Measurements from ENCODE around the gene NOSIP.

NOSIP gene

GRCh38 chr19:49524812-49525455 lies 55.4 kb downstream of the NOSIP start:
- no peak overlapping the region for H3K4me3 ChIP-seq (ENCODE audit: low read depth, low read length)
- TF ChIP-seq, protein P1, sequence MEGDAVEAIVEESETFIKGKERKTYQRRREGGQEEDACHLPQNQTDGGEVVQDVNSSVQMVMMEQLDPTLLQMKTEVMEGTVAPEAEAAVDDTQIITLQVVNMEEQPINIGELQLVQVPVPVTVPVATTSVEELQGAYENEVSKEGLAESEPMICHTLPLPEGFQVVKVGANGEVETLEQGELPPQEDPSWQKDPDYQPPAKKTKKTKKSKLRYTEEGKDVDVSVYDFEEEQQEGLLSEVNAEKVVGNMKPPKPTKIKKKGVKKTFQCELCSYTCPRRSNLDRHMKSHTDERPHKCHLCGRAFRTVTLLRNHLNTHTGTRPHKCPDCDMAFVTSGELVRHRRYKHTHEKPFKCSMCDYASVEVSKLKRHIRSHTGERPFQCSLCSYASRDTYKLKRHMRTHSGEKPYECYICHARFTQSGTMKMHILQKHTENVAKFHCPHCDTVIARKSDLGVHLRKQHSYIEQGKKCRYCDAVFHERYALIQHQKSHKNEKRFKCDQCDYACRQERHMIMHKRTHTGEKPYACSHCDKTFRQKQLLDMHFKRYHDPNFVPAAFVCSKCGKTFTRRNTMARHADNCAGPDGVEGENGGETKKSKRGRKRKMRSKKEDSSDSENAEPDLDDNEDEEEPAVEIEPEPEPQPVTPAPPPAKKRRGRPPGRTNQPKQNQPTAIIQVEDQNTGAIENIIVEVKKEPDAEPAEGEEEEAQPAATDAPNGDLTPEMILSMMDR (IDR thresholded peaks at IDR 0.05; ENCODE audit: low read depth, low read length, missing control alignments) = no peak
- DNase-seq (ENCODE audit: low read depth) = no peak

- TF ChIP-seq, protein P1 (IDR thresholded peaks at IDR 0.05; ENCODE audit: low read depth, low read length, missing control alignments) = no peak
- H3K4me3 ChIP-seq (ENCODE audit: low read depth, low read length) = no peak overlapping the region
- no peak for DNase-seq (ENCODE audit: low read depth)
These were observed 59.5 kb downstream of the NOSIP start for GRCh38 chr19:49520705-49521319.

- TF ChIP-seq, protein P1 (IDR thresholded peaks at IDR 0.05; ENCODE audit: low read depth, low read length, missing control alignments) = no peak
- no peak overlapping the region for H3K4me3 ChIP-seq (ENCODE audit: low read depth, low read length)
- no peak for DNase-seq (ENCODE audit: low read depth)
These were observed 62.3 kb downstream of the NOSIP start for GRCh38 chr19:49518033-49518432.

DNA sequence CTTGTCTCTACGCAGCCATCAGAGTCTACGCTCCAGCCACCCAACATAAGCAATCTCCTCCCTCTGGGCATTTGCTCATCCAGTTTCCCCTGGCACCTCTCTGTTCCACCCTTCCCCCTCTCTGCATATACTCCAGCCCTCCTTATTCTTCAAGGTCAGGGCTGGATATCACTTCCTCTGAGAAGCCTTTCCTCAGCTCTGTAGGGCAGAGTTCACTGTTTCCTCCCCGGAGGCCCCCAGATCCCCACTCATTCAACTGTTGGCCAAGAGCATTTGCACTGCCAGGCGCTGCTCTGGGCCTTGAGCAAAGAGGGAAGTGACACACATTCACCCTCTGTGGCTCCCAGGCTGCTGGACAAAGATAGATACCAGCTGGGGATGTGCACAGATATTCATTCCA lies 64.6 kb downstream of the NOSIP start:
- TF ChIP-seq, protein P1 (IDR thresholded peaks at IDR 0.05; ENCODE audit: low read depth, low read length, missing control alignments) = no peak
- H3K4me3 ChIP-seq (ENCODE audit: low read depth, low read length) = no peak overlapping the region
- no peak for DNase-seq (ENCODE audit: low read depth)

- H3K4me3 ChIP-seq (ENCODE audit: low read depth, low read length) = no peak overlapping the region
- TF ChIP-seq, protein P1 (IDR thresholded peaks at IDR 0.05; ENCODE audit: low read depth, low read length, missing control alignments) = no peak
- DNase-seq (ENCODE audit: low read depth) = no peak
These were observed 66.2 kb downstream of the NOSIP start for GRCh38 chr19:49514151-49514550.

DNA sequence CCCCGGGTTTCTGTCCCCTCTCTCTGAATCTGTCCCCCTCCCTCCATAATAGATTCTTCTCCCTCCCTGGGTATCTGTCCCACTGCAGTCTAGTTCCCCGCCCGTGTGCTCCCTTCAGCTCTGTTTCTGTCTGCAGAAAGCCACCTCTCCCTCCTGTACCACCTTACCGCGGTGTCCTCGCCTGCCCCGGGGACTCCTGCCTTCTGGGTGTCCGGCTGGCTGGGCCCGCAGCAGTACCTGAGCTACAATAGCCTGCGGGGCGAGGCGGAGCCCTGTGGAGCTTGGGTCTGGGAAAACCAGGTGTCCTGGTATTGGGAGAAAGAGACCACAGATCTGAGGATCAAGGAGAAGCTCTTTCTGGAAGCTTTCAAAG lies 66.6 kb downstream of the NOSIP start:
- no peak overlapping the region for H3K4me3 ChIP-seq (ENCODE audit: low read depth, low read length)

More for the DNA sequence above, 66.6 kb downstream of the NOSIP start:
- TF ChIP-seq, protein P1 (IDR thresholded peaks at IDR 0.05; ENCODE audit: low read depth, low read length, missing control alignments) = no peak
- no peak for DNase-seq (ENCODE audit: low read depth)

All from GM12864 (cell line).